HG02938 (cell line): ENCODE data around the gene AGO4.
"Not testable (repeated sequence)": the region's sequence is repeated elsewhere in the genome, so short reads cannot be mapped to it uniquely, and the experiment has no call there.

Experiments used
- ATAC-seq: cut with Tn5 transposase; IDR thresholded peaks from one replicate; pipeline ENCODE4 v1.9.1; 2021; ENCODE audit warnings: mild to moderate bottlenecking, moderate library complexity; ENCODE audit not compliant: unreplicated experiment

Gene AGO4

DNA sequence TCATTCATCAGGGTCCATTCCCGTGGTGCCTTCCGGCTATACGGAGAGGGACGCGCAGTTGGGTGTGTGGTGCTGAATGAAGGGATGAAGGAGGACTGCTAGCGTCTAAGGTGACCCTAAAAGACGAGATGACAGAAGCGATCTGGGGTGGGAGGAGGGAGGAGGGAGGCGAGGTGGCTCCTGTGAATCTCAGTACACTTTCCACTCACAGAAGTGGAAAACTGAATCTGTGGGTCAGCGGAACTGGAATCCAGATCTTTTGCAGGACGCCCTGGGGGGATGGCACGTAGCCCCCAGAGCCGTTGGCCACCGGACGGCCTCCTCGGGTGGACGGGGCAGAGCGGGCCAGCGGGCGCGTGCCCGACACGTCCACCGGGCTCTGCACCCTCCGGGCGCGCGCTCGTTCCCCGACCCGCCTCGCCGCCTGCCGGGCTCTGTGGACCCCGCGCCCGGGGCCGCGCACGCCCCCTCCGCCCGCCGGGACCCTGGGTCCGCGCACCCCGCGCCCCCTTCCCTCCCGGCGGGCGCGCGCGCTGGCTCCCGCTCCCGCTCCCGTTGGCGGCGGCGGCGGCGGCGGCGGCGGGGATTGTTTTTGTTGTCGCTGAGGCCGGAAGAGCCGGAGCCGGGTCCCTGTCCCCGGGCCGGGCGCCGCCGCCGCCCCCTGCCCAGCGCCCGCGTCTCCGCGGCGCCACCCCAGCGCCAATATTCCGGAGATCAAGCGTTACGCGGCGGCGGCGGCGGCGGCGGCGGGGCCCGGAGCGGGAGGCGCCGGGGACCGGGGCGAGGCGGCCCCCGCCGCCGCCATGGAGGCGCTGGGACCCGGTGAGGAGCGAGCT, at the start of gene AGO4:
TSS of gene AGO4 (plus strand) at position 403 of the 836 bp plus-strand sequence. CDS start at position 804, 401 bp downstream.
- ATAC-seq: no peak

DNA sequence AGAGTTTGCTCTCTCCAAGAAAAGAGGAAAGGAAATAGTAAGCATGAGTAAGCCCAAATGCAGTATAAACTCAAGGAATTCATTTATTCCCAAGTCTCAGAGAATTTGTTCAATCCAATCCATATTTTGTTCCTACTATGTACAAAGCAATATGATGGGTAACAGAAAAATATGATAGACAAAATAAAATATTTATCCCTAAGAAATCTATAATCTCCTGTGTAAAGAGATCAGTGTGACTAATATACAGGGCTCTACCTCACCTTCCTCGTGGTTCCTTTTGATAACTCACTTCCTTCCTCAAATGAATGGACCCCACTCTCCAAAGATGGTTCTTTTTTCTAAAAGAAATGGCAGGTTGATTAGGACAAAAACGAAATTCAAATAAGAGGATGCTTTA, 45.7 kb upstream of the AGO4 start:
- ATAC-seq: no peak

DNA sequence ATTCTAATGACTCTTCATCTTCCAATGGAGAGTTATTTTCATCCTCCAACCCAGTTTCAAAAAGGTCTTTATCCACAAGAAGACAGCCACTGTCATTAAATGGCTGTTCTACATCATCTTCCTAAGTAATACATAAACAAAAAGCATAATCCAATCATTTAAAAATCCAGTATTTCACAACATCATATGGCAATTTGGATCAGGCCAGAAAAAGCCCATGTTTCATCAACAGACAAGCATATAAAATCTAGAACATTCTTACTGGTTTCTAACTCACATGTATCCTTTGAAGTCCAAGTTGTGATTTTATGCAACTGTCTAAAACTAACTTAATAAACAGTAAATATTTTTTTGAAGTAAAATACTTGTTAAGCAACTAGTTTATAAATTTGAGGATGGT, 44.6 kb upstream of the AGO4 start:
- ATAC-seq: no peak

DNA sequence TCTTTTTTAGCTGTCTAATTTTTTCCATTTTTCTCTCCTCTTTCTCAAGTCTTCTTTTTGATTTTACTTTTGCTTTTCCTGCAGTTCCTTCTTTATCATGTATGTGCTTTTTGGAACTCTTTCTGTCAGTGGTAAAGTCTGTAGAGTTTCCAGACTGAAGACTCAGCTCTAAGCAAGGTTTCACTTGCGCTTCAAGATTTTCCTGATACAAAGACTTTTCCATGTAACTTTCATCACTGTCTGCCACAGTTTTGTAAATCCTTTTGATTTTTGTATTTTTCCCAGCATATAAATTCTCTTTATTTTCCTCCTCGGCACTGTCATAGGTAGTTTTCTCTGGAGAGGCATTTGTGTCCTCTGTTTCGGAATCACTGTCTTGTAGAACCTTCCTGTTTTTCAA, 43.5 kb upstream of the AGO4 start:
- ATAC-seq: no peak

DNA sequence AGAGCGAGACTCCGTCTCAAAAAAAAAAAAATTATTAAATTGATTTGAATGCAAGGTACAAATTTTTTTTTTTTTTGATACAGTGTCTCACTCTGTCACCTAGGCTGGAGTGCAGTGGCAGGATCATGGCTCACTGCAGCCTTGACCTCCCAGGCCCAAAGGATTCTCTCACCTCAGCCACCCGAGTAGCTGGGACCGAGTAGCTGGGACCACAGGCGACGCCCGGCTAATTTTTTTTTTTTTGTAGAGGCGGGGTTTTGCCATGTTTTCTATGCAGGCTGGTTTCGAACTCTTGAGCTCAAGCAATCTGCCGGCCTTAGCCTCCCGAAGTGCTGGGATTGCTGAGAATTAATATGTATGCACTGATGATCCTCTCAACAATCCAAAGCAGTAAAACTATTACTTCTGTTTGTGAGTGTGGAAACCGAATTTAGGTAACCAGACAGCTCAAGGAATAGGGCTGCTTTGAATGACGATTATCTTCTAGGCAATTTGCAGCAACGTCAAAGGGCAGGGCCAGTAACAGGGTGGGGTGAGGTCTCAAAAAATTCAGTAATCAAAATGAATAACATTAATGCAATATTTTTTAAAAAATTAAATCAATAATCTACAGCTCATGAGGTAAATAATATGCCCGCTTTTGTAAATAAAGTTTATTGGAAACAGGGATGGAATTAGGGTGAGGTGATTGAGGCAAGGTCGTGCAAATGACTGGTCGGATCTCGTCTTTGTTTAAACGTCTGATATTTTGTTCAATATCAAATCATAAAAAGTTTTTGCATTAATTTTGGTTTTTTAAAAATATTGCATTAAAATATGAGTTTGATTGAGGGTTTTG, 39.2 kb upstream of the AGO4 start:
- no peak for ATAC-seq

DNA sequence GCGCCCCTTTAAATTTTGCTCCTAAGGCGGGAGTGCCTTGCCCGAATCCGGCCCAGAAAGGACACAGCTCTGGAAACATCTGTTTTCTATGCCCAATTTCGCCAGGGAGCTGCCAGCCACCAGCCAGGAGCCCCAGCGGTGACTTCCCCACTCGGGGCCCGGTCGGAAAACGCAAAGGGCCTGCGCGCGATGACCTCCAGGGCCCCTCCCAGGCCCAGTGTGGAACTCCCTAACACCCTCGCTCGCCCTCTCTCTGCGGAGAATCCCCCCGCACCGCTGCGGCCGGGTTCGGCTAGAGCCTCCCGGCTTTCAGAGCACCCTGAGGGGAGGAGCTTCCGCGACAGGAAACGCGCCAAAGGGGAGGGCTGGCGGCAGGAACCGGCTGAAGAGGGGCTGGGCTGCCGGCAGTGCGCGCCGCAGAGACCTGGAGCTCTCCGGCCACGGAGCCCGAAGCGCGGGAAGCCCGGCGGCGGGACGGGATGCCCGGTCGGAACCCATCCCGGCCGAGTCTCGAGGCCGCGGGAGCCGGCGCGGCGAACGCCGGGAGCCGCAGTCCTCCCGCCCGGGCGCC, 38.5 kb upstream of the AGO4 start:
- peak; percentile 75 for ATAC-seq

DNA sequence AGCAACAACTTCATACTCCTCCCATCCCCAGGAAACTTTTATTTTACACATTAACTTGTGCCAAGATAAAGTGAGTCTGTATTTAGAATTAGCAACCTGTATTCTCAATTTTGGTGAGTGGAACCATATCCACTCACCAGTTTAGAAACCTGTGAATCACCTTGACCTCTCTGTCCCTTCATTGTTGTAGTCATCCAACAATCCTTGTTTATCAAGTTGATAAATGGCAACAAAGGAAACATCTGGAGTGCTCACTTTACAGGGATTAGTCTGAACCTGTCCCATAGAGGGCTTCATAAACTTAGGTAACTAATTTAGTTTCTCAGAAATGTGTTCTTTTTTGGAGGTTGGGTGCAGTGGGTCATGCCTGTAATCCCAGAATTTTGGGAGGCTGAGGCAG, 34.1 kb upstream of the AGO4 start:
- ATAC-seq: no peak

DNA sequence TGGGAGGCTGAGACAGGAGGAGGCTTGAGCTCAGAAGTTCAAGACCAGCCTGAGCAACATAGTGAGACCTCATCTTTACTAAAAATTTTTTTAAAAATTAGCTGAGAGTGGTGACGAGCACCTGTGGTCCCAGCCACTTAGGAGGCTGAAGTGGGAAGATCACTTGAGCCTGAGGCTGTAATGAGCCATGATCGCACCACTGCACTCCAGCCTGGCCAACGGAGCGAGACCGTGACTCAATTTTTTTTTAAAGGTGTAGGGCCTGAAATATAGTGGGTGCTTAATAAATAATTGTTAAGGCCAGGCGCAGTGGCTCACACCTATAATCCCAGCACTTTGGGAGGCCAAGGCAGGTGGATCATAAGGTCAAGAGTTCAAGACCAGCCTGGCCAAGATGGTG, 31.6 kb upstream of the AGO4 start:
- ATAC-seq: not testable (repeated sequence)

DNA sequence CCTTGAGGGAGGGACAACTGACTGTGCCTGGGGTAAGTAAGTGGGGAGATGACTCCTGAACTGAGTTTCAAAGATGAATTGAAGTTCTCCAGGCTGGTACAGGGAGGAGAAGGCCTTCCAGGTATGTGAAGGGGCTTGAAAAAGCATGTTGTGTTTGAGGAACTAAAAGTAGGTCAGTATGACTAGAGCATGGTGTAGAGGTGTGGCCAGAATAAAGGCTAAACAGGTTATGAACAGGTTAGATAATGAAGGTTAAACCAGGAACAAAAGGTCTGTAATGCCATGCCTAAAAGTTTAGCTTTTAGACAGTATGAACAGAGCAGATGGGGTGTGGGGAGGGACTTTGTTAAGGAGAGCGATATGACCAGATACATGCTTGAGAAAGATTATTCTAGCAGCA, 30.7 kb upstream of the AGO4 start:
- ATAC-seq: no peak

DNA sequence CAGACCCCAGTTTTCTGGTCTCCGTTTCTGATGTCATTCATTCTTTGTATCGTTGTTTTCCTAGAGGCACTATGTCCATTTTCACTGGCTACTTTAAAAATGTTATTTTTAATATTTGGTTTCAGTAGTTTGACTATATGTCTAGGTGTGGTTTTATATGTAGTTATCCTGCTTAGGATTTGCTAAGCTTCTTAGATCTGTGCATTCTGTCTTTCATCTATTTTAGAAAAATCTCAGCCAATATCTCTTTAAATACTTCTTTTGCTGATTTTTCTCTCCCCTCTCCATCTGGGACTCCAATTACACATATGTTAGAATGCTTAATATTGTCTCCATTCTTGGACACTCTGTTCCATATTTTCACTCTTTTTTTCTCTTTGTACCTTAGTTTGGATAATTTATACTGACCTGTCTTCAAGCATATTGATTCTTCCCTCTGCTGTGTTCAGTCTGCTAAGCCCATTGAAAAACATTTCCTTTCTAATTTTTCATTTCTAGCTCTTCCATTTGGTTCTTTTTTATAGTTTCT, 24.7 kb upstream of the AGO4 start:
- ATAC-seq: no peak

DNA sequence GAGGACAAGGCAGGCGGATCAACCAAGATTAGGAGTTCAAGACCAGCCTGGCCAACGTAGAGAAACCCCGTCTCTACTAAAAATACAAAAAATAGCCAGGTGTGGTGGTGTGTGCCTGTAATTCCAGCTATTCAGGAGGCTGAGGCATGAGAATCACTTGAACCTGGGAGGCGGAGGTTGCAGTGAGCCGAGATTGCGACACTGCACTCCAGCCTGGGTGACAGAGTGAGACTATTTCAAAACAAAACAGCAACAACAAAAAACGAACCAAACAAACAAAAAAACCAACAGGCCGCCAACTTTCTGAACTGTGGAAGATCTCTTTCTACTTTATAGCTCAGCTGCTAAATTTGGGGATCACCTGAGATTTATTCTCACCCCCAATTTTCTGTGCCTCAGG, 23.5 kb upstream of the AGO4 start:
- not testable (repeated sequence) for ATAC-seq

DNA sequence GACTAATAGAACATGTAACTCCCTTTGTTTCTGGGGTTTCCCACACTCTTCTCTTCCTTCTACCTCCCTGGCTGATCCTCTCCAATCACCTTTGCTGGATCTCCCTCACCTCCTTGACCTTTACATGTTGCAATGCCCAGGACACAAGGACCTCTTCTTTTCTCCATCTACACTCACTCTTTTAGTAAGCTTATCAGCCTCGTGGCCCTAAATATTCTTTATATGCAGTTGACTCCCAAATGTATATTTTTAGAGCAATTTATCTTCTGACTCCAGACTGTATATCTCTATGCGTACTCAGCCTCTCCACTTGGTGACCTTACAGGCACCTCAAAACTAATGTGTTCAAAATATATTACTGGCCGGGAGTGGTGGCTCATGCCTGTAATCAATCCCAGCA, 19.7 kb upstream of the AGO4 start:
- ATAC-seq: no peak

DNA sequence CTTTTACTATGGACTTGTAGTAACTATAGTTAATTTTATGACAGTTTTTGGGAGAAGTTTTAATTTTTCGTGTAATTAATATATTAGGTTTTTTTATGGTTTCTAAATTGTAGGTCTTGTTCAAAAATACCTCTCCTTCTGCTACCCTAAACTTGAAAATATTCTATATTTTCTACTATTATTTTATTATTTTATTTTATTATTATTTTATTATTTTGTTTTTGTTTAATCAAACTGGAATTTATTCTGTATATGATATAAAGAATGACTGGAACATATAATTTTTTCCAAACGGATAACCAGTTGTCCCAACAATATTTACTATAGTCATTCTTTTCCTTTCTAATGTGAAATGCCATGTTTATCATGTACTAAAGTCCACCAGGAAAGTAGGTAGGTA, 17.1 kb upstream of the AGO4 start:
- no peak for ATAC-seq

DNA sequence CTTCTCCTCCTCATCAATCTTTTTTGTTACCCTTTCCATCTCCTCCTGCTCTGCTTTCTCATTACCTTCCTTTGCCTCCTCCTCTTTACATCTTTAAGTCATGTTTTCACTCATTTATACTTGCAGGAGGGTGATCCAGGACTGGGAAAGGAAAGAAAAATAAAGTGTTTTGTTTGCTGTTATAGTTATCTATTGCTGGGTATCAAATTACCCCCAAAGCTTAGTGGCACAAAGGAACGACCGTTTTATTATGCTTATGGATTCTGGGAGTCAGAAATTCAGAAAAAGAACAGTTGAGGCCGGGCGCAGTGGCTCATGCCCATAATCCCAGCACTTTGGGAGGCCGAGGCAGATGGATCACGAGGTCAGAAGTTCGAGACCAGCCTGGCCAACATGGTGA, 12.5 kb upstream of the AGO4 start:
- no peak for ATAC-seq

DNA sequence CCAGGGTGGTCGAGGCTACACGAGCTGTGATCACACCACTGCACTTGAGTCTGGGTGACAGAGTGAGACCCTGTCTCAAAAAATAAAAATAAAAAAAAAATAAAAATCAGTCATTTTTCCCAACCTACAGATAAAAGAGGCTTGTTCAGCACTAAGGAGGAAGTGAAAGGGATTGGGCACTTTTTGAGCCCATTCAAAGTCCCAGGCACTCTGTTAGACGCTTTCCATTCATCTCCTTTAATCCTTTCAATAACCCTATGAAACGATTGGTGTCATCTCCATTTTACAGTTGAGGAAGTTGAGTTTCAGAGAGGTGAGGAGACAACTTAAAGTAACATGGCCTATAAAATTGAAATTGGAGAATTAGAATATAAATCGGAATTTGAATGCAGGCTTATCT, 10.4 kb upstream of the AGO4 start:
- ATAC-seq: no peak

DNA sequence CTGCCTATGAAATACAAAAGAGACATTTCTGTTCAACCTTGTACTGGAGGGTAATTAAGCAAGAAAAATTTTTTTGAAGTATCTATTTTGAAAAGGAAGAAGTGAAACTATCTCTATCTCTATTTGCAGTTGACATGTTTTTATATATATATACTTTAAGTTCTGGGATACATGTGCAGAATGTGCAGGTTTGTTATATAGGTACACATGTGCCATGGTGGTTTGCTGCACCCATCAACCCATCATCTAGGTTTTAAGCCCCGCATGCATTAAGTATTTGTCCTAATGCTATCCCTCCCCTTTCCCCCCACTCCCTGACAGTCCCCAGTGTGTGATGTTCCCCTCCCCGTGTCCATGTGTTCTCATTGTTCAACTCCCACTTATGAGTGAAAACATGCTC, 9.8 kb upstream of the AGO4 start:
- not testable (repeated sequence) for ATAC-seq

DNA sequence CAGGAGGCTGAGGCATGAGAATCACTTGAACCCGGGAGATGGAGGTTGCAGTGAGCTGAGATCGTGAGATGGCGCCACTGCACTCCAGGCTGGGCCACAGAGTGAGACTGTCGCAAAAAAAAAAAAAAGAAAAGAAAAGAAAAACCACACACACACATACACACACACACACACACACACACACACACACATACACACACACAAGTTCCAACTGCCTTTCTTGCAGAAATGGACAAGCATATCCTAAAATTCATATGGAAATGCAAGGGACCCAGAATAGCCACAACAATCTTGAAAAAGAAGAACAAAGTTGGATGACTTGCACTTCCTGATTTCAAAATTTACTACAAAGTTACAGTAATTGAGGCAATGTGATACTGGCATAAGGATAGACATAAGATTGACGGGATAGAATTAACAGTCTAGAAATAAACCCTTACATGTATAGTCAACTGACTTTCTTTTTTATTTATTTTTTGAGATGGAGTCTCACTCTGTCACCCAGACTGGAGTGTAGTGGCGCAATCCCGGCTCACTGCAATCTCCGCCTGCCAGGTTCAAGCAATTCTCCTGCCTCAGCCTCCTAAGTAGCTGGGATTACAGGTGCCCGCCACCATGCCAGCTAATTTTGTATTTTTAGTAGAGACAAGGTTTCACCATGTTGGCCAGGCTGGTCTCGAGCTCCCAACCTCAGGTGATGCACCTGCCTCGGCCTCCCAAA, 7.5 kb upstream of the AGO4 start:
- not testable (repeated sequence) for ATAC-seq

DNA sequence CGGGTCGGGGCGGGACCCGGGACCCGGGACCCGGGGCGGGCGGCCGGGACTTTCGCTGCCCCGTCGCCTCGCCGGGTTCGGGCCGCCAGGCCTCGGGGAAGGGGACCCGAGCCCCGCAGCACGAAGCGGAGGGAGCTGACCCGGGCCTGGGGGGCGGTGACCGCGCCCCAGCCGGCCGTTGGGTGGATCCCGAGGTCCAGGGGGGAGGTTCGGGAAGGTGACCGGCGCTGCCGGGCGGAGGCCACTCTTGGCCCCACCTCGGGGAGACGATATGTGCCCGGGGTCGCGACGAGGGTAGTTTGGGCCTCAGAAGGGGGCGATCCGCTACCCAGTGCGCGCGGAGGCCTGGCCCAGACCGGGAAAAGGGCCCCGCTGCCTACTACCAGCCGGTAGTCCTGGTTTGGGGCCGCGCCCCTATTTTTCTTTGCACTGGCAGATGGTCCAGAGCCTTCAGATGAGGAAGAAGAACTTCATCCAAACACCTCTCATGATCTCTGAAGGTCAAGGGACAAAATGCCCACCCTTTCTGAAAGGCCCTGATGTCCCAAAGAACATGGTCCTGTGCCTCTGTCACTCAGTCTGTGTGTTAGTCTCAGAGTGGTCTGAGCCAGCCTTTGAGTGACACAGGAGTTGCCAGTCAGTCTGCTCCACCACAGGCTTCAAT, 766 bp downstream of the AGO4 start:
- no peak for ATAC-seq

DNA sequence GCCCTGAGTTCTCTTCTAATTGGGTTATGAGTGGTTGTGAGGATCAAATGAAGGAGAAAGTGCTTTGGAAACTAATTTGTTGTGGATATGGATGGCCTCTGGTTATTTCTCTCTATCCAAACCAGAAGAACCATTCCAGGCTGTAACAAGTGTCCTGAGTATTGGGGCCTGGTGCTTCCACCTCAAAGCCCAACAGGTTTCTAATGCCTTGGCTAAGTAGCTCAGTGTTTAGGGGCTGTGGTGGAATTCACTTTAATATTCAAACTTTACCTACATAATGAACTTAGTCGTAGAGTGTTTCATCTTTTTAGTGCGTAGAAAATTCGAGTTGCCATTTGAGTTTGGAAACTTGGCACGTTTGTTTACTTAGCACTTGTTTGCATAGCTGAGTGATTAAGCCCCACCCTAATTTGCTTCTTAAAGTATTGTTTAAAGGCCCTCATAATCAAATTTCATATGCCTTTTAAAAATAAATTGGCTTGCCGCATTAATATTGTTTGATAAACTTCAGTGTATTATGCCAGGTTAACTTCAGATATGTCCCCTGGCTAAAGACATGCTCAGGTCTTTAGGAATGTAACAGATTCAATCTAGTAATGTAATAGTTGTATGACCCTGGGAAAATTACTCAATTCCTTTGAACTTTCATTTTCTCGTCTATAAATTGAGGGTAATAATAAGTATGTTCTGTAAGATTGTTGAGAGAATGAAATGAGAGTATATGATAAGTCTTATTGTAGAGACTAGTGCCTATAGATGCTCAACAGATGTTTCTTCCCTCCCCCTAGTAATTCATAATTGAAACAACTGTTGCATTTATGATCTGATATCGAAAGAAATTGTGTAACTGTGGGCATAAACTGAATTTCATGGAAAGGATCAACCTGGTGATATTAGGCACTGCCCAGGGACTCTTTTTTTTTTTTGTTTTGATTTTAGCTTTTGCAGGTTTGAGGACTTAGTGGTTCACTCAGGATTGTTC, 1.6 kb downstream of the AGO4 start:
- ATAC-seq: no peak
